HEK293 (cell line): ENCODE data around the gene CNTNAP1.

Experiments used
- CTCF ChIA-PET: fragments of 350-600 bp; formaldehyde crosslinking; extraction: SDS; loops from one replicate; lab custom pipeline; 2021; ENCODE audit warnings: antibody characterized with exemption; lab: Yijun Ruan, JAX
- POLR2A ChIA-PET: fragments of 300-600 bp; formaldehyde crosslinking; extraction: SDS; loops from one replicate; lab custom pipeline; 2020; ENCODE audit warnings: antibody characterized with exemption, inconsistent platforms; lab: Yijun Ruan, JAX
- H3K27ac ChIP-seq: fragments of 200-500 bp; sonication (Bioruptor generic); 2 replicates; pipeline ENCODE4 v1.5.1; 2014; ENCODE audit warnings: low read depth, low read length, control low read depth, inconsistent platforms; ENCODE audit errors: extremely low read depth
- H3K36me3 ChIP-seq, 2 experiments: fragments of 200-500 bp in 1 of 2; sonication (Bioruptor generic) in 1 of 2; 1 replicate in 1 of 2; 2 replicates in 1 of 2; pipeline ENCODE4 v1.5.1; 2014 to 2017; ENCODE audit warnings: inconsistent platforms in 2 of 2, low read length in 2 of 2; ENCODE audit not compliant: control insufficient read depth in 2 of 2, insufficient read depth in 1 of 2
- H3K4me1 ChIP-seq: fragments of 200-500 bp; sonication (Bioruptor generic); 2 replicates; pipeline ENCODE4 v1.5.1; 2014; ENCODE audit warnings: mild to moderate bottlenecking, low read length, inconsistent platforms; ENCODE audit not compliant: control insufficient read depth, insufficient read depth
- H3K4me3 ChIP-seq: 2 replicates; pipeline ENCODE4 v1.5.1; 2011; ENCODE audit warnings: low read depth, mild to moderate bottlenecking, control low read depth, low read length, moderate library complexity
- H3K9me3 ChIP-seq: fragments of 200-500 bp; sonication (Bioruptor generic); 2 replicates; pipeline ENCODE4 v1.5.1; 2014; ENCODE audit warnings: low read depth, low read length, inconsistent platforms; ENCODE audit not compliant: control insufficient read depth, insufficient read depth
- BCL11B ChIP-seq: fragments of 450-650 bp; formaldehyde crosslinking; IDR thresholded peaks from 2 replicates; pipeline ENCODE4 v1.5.1; 2016; ENCODE audit warnings: low read depth, missing biosample characterization, missing genetic modification characterization
- GLIS2 ChIP-seq: fragments of 450-650 bp; formaldehyde crosslinking; IDR thresholded peaks from 2 replicates; pipeline ENCODE4 v1.5.1; 2016; ENCODE audit warnings: missing biosample characterization, missing genetic modification characterization
- KLF1 ChIP-seq: fragments of 450-650 bp; formaldehyde crosslinking; IDR thresholded peaks from 2 replicates; pipeline ENCODE4 v1.5.1; 2016; ENCODE audit warnings: missing biosample characterization, missing genetic modification characterization
- KLF8 ChIP-seq: fragments of 450-650 bp; formaldehyde crosslinking; IDR thresholded peaks from 2 replicates; pipeline ENCODE4 v1.5.1; 2016; ENCODE audit warnings: missing biosample characterization, missing genetic modification characterization
- KLF9 ChIP-seq: fragments of 450-650 bp; formaldehyde crosslinking; IDR thresholded peaks from 2 replicates; pipeline ENCODE4 v1.5.1; 2016; ENCODE audit warnings: missing biosample characterization, missing genetic modification characterization, low read depth
- OVOL3 ChIP-seq: fragments of 450-650 bp; formaldehyde crosslinking; IDR thresholded peaks from 2 replicates; pipeline ENCODE4 v1.5.1; 2016; ENCODE audit warnings: missing biosample characterization, missing genetic modification characterization
- PATZ1 ChIP-seq: fragments of 450-650 bp; formaldehyde crosslinking; IDR thresholded peaks from 2 replicates; pipeline ENCODE4 v1.5.1; 2016; ENCODE audit warnings: missing biosample characterization, missing genetic modification characterization
- RBAK ChIP-seq: fragments of 450-650 bp; formaldehyde crosslinking; IDR thresholded peaks from 2 replicates; pipeline ENCODE4 v1.5.1; 2016; ENCODE audit warnings: missing biosample characterization, missing genetic modification characterization
- SCRT1 ChIP-seq: fragments of 450-650 bp; formaldehyde crosslinking; IDR thresholded peaks from 2 replicates; pipeline ENCODE4 v1.5.1; 2016; ENCODE audit warnings: missing biosample characterization, missing genetic modification characterization, borderline replicate concordance
- WT1 ChIP-seq: fragments of 450-650 bp; formaldehyde crosslinking; IDR thresholded peaks from 2 replicates; pipeline ENCODE4 v1.5.1; 2016; ENCODE audit warnings: missing biosample characterization, missing genetic modification characterization
- ZBTB17 ChIP-seq: fragments of 450-650 bp; formaldehyde crosslinking; IDR thresholded peaks from 2 replicates; pipeline ENCODE4 v1.5.1; 2016; ENCODE audit warnings: missing biosample characterization, missing genetic modification characterization
- ZEB2 ChIP-seq: fragments of 450-650 bp; formaldehyde crosslinking; IDR thresholded peaks from 2 replicates; pipeline ENCODE4 v1.5.1; 2016; ENCODE audit warnings: missing biosample characterization, missing genetic modification characterization
- ZIC2 ChIP-seq: fragments of 450-650 bp; formaldehyde crosslinking; IDR thresholded peaks from 2 replicates; pipeline ENCODE4 v1.5.1; 2016; ENCODE audit warnings: missing biosample characterization, missing genetic modification characterization
- ZNF112 ChIP-seq: fragments of 450-650 bp; formaldehyde crosslinking; IDR thresholded peaks from 2 replicates; pipeline ENCODE4 v1.5.0; 2017; ENCODE audit warnings: missing biosample characterization, missing genetic modification characterization
- ZNF121 ChIP-seq: fragments of 450-650 bp; formaldehyde crosslinking; IDR thresholded peaks from 2 replicates; pipeline ENCODE4 v1.5.1; 2016; ENCODE audit warnings: missing biosample characterization, missing genetic modification characterization
- ZNF19 ChIP-seq: fragments of 450-650 bp; formaldehyde crosslinking; IDR thresholded peaks from 2 replicates; pipeline ENCODE4; 2016; ENCODE audit warnings: missing biosample characterization, missing genetic modification characterization, low read depth
- ZNF239 ChIP-seq: fragments of 450-650 bp; formaldehyde crosslinking; IDR thresholded peaks from 2 replicates; pipeline ENCODE4 v1.5.1; 2016; ENCODE audit warnings: missing biosample characterization, missing genetic modification characterization
- ZNF274 ChIP-seq, 2 experiments: fragments of 200-500 bp in 1 of 2; fragments of 450-650 bp in 1 of 2; sonication (Bioruptor generic) in 1 of 2; formaldehyde crosslinking in 1 of 2; IDR thresholded peaks; 2 replicates each; pipeline versions ENCODE4 v1.5.1 to v1.6.1; 2014 to 2016; ENCODE audit warnings: borderline replicate concordance in 1 of 2, inconsistent platforms in 1 of 2, low read length in 1 of 2, missing biosample characterization in 1 of 2, missing genetic modification characterization in 1 of 2
- ZNF302 ChIP-seq: fragments of 450-650 bp; formaldehyde crosslinking; IDR thresholded peaks from 2 replicates; pipeline ENCODE4 v1.5.1; 2016; ENCODE audit warnings: missing biosample characterization, missing genetic modification characterization, low read depth
- ZNF324 ChIP-seq: fragments of 450-650 bp; formaldehyde crosslinking; IDR thresholded peaks from 2 replicates; pipeline ENCODE4 v1.5.1; 2016; ENCODE audit warnings: missing biosample characterization, missing genetic modification characterization
- ZNF341 ChIP-seq: fragments of 450-650 bp; formaldehyde crosslinking; IDR thresholded peaks from 2 replicates; pipeline ENCODE4; 2016; ENCODE audit warnings: low read depth, missing biosample characterization, missing genetic modification characterization
- ZNF394 ChIP-seq: fragments of 450-650 bp; formaldehyde crosslinking; IDR thresholded peaks from 2 replicates; pipeline ENCODE4 v1.5.1; 2016; ENCODE audit warnings: missing biosample characterization, missing genetic modification characterization, mild to moderate bottlenecking, moderate library complexity, borderline replicate concordance
- ZNF48 ChIP-seq: fragments of 450-650 bp; formaldehyde crosslinking; IDR thresholded peaks from 2 replicates; pipeline ENCODE4 v1.5.1; 2016; ENCODE audit warnings: missing biosample characterization, missing genetic modification characterization
- ZNF501 ChIP-seq: fragments of 450-650 bp; formaldehyde crosslinking; IDR thresholded peaks from 2 replicates; pipeline ENCODE4 v1.5.1; 2016; ENCODE audit warnings: missing biosample characterization, missing genetic modification characterization
- ZNF530 ChIP-seq: fragments of 450-650 bp; formaldehyde crosslinking; IDR thresholded peaks from 2 replicates; pipeline ENCODE4 v1.5.1; 2016; ENCODE audit warnings: low read depth, missing biosample characterization, missing genetic modification characterization
- ZNF548 ChIP-seq: fragments of 450-650 bp; formaldehyde crosslinking; IDR thresholded peaks from 2 replicates; pipeline ENCODE4 v1.5.1; 2016; ENCODE audit warnings: missing biosample characterization, missing genetic modification characterization
- ZNF555 ChIP-seq: fragments of 450-650 bp; formaldehyde crosslinking; conservative IDR thresholded peaks from 2 replicates; pipeline ENCODE4 v1.5.1; 2017; ENCODE audit warnings: missing biosample characterization, mild to moderate bottlenecking, missing genetic modification characterization, inconsistent platforms
- ZNF747 ChIP-seq: fragments of 450-650 bp; formaldehyde crosslinking; IDR thresholded peaks from 2 replicates; pipeline ENCODE4 v1.5.1; 2016; ENCODE audit warnings: missing biosample characterization, missing genetic modification characterization
- ZNF777 ChIP-seq: fragments of 450-650 bp; formaldehyde crosslinking; IDR thresholded peaks from 2 replicates; pipeline ENCODE4 v1.5.1; 2017; ENCODE audit warnings: missing biosample characterization, missing genetic modification characterization, borderline replicate concordance
- ZNF843 ChIP-seq: fragments of 450-650 bp; formaldehyde crosslinking; IDR thresholded peaks from 2 replicates; pipeline ENCODE4 v1.5.1; 2016; ENCODE audit warnings: missing biosample characterization, missing genetic modification characterization
- ZSCAN16 ChIP-seq: fragments of 450-650 bp; formaldehyde crosslinking; IDR thresholded peaks from 2 replicates; pipeline ENCODE4 v1.5.1; 2016; ENCODE audit warnings: missing biosample characterization, missing genetic modification characterization
- TF ChIP-seq, protein P1 (sequence below): fragments of 450-650 bp; formaldehyde crosslinking; IDR thresholded peaks from 2 replicates; pipeline ENCODE4 v1.5.1; 2016; ENCODE audit warnings: missing biosample characterization, missing genetic modification characterization
- TF ChIP-seq, protein P2 (sequence below): fragments of 450-650 bp; formaldehyde crosslinking; IDR thresholded peaks from 2 replicates; pipeline ENCODE4 v1.5.1; 2016; ENCODE audit warnings: missing biosample characterization, missing genetic modification characterization

The CNTNAP1 gene

DNA sequence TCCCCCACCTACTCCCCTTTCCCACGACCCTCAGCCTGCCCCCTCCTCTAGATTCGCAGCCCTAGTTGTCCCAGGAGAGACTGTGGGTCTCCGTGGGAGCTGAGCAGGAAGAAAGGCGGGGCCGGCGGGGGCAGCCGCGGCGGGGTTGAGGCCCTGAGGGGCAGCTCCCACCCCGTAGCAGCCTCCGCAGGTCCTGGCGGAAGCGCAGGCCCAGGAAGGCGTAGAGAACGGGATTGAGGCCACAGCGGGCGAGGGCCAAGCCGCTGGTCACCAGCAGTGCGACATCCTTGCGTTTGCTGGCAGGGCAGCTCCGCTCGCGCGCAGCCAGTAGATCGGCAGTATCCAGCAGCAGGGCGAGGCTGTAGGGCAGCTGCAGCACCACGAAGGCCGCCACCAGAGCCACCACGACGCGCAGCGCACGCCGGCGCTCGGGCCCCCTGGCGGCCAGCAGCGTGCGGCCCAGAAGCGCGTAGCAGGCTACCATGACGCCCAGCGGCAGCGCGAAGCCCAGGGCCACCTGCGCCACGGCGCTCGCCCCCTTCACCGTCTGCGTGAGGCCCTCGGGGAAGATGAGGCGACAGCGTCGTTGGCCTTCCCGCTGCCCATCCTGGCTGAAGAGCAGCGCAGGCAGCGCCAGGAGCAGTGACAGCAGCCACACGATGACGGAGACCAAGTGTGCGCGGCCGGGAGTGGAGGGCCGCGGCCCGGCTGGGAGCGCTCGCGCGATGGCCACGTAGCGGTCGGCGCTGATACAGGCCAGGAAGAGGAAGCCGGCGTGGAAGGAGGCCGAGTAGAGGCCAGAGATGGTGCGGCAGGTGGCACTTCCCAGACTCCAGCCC is 2.6 kb upstream of the CNTNAP1 start:
- POLR2A ChIA-PET, result interaction anchor here (0.5 to 6.1 kb wide), 4 partner anchors 19 to 154 kb away, joined by 3 to 56 read pairs (median 12); partner anchors contain the start of genes PSME3, RETREG3 and TUBG1
- Histone ChIP-seq H3K4me3 (peak overlapping the region; percentile 22), H3K27ac (peak overlapping the region; percentile 92), H3K9me3 (no peaks in the 10 kb centered on the region), H3K36me3 (no peaks in the 10 kb centered on the region), H3K4me1 (peaks cover 24% of the 10 kb centered on the region)
- CTCF ChIA-PET, result interaction anchor here (0.6 to 3.2 kb wide), 21 partner anchors 11 to 145 kb away, joined by 3 to 53 read pairs (median 4); partner anchors contain the start of genes BECN1, PSMC3IP, RETREG3 and TUBG1
- TF ChIP-seq ZNF843 (tag by site-specific recombination), result no peak
- TF ChIP-seq ZIC2, result peak; percentile 87
- TF ChIP-seq WT1, result no peak
- TF ChIP-seq ZNF341 (tag by site-specific recombination), result peak; percentile 56
- no peak for TF ChIP-seq BCL11B
- TF ChIP-seq ZBTB17 (tag by site-specific recombination), result peak; percentile 77
- no peak for TF ChIP-seq ZSCAN16 (tag by site-specific recombination)
- TF ChIP-seq ZNF302 (tag by site-specific recombination), result no peak
- TF ChIP-seq ZNF777 (tag by site-specific recombination), result no peak
- TF ChIP-seq PATZ1 (tag by site-specific recombination), result peak; percentile 88
- TF ChIP-seq RBAK (tag by site-specific recombination), result no peak
- TF ChIP-seq, protein P1, sequence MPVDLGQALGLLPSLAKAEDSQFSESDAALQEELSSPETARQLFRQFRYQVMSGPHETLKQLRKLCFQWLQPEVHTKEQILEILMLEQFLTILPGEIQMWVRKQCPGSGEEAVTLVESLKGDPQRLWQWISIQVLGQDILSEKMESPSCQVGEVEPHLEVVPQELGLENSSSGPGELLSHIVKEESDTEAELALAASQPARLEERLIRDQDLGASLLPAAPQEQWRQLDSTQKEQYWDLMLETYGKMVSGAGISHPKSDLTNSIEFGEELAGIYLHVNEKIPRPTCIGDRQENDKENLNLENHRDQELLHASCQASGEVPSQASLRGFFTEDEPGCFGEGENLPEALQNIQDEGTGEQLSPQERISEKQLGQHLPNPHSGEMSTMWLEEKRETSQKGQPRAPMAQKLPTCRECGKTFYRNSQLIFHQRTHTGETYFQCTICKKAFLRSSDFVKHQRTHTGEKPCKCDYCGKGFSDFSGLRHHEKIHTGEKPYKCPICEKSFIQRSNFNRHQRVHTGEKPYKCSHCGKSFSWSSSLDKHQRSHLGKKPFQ (tag by site-specific recombination), result no peak
- TF ChIP-seq ZNF19 (tag by site-specific recombination), result no peak
- no peak for TF ChIP-seq ZNF48 (tag by site-specific recombination)
- no peak; the same call in 1 of the 2 replicates for TF ChIP-seq KLF1 (tag by site-specific recombination)
- peak; percentile 85; the same call in 1 of the 2 replicates for TF ChIP-seq KLF8 (tag by site-specific recombination)
- peak; percentile 38; the same call in 1 of the 2 replicates for TF ChIP-seq ZNF394
- no peak for TF ChIP-seq ZNF548 (tag by site-specific recombination)
- TF ChIP-seq, protein P2, sequence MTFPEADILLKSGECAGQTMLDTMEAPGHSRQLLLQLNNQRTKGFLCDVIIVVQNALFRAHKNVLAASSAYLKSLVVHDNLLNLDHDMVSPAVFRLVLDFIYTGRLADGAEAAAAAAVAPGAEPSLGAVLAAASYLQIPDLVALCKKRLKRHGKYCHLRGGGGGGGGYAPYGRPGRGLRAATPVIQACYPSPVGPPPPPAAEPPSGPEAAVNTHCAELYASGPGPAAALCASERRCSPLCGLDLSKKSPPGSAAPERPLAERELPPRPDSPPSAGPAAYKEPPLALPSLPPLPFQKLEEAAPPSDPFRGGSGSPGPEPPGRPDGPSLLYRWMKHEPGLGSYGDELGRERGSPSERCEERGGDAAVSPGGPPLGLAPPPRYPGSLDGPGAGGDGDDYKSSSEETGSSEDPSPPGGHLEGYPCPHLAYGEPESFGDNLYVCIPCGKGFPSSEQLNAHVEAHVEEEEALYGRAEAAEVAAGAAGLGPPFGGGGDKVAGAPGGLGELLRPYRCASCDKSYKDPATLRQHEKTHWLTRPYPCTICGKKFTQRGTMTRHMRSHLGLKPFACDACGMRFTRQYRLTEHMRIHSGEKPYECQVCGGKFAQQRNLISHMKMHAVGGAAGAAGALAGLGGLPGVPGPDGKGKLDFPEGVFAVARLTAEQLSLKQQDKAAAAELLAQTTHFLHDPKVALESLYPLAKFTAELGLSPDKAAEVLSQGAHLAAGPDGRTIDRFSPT (tag by site-specific recombination), result no peak
- TF ChIP-seq ZNF501, result no peak
- TF ChIP-seq KLF9 (tag by site-specific recombination), result 0 out of 2 replicates have a peak, but pooled peaks have one; percentile 5
- no peak for TF ChIP-seq ZNF121 (tag by site-specific recombination)
- TF ChIP-seq OVOL3 (tag by site-specific recombination), result no peak
- peak; percentile 85 for TF ChIP-seq GLIS2
- no peak for TF ChIP-seq SCRT1
- peak; percentile 56; the same call in 1 of the 2 replicates for TF ChIP-seq ZEB2 (tag by site-specific recombination)
- TF ChIP-seq ZNF747 (tag by site-specific recombination), result no peak
- TF ChIP-seq ZNF112 (tag by site-specific recombination), result no peak
- TF ChIP-seq ZNF239, result no peak
- TF ChIP-seq ZNF530, result no peak
- TF ChIP-seq ZNF555 (tag by site-specific recombination), result no peak
- TF ChIP-seq ZNF324 (tag by site-specific recombination), result 0 out of 2 replicates have a peak, but pooled peaks have one; percentile 49
- no peak for TF ChIP-seq ZNF274 (IDR thresholded peaks at IDR 0.05; ENCODE audit: low read length)
- no peak for TF ChIP-seq ZNF274 (tag by site-specific recombination; IDR thresholded peaks at IDR 0.05; ENCODE audit: borderline replicate concordance)
